Ishikawa (cell line): Measurements from ENCODE around the gene TDRD15.

Source experiments
- CREB1 ChIP-seq: IDR thresholded peaks from 2 replicates; pipeline ENCODE4 v1.6.1; 2012; ENCODE audit warnings: low read depth
- RAD21 ChIP-seq: IDR thresholded peaks from 2 replicates; pipeline ENCODE4 v1.6.1; 2012; ENCODE audit warnings: low read depth
- TAF1 ChIP-seq: IDR thresholded peaks from 2 replicates; pipeline ENCODE4 v1.6.1; 2012; ENCODE audit warnings: low read depth, mild to moderate bottlenecking

- no peak for TF ChIP-seq RAD21
- no peak for TF ChIP-seq CREB1
- TF ChIP-seq TAF1 = no peak
Measured at GRCh38 chr2:21084401-21084800, 39.4 kb upstream of the TDRD15 start.
